Stimulated activated CD4-positive, alpha-beta T cell treated with anti-CD3 and anti-CD28 coated beads, Interleukin-12 subunit alpha, Interleukin-12 subunit beta, amount 100 ng/mL, for 48 hours (primary cell): ENCODE data around the gene GRIN3B.

Experiments used
- DNase-seq, 3 donors: peaks; one replicate each; pipeline ENCODE4 v3.0.0-alpha.2; 2020; ENCODE audit warnings: low read depth in 2 of 3, low spot score in 1 of 3

The GRIN3B gene

DNA sequence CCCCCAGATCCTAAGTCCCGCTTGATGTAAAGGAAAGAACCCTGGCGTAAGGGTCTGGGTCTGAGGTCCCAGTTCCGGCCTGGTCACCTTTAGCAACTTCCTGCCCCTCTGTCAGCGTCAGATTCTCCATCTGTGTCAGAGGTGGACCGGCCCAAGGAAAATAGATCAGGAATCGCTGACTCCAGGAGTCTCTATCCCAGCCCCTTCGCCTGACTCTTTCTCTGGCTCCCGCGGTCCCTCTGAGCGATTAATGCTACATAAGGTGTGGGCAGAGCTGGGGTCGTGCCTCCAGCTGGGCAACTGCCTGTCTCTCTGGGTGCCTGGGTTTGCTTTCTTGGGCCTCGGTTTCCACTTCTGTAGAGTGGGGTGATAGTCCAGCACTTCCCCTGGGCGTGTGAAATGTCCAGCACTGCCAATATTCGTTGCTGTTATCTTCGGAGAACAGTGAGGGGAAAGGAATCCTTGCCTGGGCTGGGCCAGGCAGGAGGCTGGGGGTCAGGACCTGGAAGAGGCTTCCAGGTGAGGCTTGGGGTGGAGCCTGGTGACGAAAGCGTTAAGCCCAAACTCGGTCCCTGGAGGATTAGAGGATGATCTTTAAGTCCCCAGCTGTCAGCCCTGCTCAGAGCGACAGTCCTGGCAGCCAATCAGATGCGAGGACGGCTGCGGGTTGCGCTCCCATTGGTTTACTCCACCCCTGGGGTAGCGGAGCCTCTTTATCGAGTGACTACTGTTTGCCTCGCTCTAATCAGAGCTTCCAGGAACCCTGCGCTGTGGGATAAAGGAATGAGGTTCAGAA, 40.5 kb downstream of the GRIN3B start:
- peak; percentile 87 to 94 (median 89) for DNase-seq

DNA sequence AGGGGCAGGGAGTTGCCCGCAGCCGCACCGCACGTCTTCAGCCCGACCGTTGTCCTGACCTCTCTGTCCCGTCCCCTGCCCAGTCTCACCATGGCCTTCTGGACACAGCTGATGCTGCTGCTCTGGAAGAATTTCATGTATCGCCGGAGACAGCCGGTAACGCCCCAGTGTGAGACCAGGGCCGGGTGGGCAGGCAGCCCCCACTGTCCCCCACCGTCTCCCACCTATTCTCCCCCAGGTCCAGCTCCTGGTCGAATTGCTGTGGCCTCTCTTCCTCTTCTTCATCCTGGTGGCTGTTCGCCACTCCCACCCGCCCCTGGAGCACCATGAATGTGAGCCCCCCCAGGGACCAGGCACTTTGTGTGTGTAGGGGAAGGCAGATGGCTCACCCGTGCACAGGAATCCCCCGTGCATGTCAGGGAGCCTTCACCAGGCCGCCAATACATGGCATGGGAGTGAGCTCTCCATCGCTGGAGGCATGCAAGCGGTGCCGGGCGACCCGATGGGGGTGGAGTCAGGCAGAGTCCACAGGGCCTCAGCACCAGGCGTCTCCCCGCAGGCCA, 41.1 kb downstream of the GRIN3B start:
- no peak for DNase-seq

- DNase-seq: no peak
Measured at GRCh38 chr19:1041835-1042685, 41.8 kb downstream of the GRIN3B start.

- no peak for DNase-seq
Measured at GRCh38 chr19:1042689-1043511, 42.7 kb downstream of the GRIN3B start.

- peak; percentile 68 to 80 (median 72) for DNase-seq
Measured at GRCh38 chr19:1045247-1045603, 45.0 kb downstream of the GRIN3B start.

DNA sequence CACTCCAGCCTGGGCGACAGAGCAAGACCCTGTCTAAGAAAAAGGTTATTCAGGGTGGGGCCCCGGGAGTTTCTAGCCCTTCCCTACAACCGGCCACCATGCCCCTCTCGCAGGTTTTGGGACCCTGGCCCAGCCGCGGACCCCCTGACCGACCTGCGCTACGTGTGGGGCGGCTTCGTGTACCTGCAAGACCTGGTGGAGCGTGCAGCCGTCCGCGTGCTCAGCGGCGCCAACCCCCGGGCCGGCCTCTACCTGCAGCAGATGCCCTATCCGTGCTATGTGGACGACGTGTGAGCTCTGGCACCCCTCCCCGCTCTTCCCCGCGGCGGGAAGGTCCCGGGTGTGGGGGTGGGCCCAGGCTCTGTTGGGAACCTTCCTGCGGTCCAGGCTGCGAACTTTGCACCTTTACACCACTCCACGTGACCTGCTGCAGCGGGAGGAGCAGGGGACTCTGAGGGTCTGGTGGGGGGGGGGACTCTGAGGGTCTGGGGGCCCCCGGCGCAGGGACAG, 46.0 kb downstream of the GRIN3B start:
- DNase-seq: no peak

- DNase-seq: no peak
Measured at GRCh38 chr19:1046836-1047695, 46.8 kb downstream of the GRIN3B start.

DNA sequence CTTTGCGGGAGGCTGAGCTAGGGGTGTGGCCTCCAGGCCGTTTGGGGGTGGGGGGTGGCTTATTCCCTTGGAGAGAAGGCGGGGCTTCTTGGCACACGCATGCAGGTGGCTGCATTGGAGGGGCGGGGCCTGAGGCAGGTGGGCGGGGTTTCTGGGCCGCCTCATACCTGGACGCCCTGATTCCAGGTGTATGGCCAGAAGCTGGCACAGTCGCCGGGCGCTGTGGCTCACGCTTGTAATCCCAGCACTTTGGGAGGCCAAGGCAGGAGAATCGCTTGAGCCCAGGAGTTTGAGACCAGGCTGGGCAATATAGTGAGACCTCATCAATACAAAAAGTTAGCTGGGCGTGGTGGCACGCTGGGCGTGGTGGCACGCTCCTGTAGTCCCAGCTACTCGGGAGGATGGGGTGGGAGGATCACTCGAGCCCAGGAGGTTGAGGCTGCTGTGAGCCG, 47.5 kb downstream of the GRIN3B start:
- no peak for DNase-seq

- DNase-seq: no peak
Measured at GRCh38 chr19:1049106-1049505, 48.9 kb downstream of the GRIN3B start.

DNA sequence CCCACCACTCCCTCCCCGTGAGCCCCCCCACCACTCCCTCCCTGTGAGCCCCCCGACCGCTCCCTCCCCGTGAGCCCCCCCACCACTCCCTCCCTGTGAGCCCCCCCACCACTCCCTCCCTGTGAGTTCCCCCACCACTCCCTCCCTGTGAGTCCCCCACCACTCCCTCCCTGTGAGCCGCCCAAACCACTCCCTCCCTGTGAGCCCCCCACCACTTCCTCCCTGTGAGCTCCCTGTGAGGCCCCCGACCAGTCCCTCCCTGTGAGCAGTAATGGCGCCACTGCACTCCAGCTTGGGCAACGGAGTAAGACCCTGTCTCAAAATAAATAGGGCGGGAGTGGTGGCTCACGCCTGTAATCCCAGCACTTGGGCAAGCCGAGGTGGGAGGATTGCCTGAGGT, 49.6 kb downstream of the GRIN3B start:
- DNase-seq: no peak

GRCh38 chr19:1050989-1051788, 51.0 kb downstream of the GRIN3B start:
- DNase-seq: no peak

DNA sequence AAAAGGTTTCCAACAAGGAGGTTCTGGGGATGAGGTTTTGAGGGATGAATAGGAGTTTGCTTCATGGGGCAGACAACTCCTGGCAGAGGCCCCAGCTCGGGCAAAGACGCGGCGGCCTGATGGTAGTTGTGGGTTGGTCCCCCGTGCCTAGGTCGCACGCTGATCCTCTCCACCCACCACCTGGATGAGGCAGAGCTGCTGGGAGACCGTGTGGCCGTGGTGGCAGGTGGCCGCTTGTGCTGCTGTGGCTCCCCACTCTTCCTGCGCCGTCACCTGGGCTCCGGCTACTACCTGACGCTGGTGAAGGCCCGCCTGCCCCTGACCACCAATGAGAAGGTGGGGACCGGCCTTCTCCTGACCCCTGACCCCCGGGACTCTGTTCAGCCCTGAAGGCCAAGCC, 51.6 kb downstream of the GRIN3B start:
- no peak for DNase-seq

GRCh38 chr19:1052349-1052975, 52.2 kb downstream of the GRIN3B start:
- DNase-seq: no peak

DNA sequence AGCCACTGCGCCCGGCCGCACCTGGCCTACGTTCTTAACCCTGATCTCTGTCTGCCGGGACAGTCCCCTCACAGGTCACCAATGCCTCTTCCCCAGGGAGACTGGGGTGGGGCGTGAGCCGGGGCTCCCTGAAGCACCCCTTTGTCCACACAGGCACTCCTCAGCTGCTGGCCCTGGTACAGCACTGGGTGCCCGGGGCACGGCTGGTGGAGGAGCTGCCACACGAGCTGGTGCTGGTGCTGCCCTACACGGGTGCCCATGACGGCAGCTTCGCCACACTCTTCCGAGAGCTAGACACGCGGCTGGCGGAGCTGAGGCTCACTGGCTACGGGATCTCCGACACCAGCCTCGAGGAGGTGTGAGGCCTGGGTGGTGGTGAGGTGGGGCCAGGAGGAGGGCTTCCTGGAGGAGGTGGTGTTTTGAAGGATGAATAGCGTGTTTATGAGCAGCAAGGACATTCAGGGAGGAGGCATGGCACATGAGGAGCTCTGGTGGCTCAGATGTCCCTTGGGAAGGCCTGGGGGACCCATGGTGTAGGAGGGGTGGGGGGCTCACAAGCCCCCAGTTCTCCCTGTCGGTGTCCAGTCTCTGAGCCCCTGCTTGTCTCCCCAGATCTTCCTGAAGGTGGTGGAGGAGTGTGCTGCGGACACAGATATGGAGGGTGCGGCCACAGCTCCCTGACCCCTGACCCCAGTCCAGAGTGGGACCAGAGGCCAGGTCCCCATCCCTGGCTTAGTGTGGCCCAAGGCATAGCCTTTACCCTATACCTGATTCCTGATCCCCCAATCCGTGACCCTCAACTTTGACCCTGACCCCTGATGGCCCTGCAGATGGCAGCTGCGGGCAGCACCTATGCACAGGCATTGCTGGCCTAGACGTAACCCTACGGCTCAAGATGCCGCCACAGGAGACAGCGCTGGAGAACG, 53.2 kb downstream of the GRIN3B start:
- no peak for DNase-seq

DNA sequence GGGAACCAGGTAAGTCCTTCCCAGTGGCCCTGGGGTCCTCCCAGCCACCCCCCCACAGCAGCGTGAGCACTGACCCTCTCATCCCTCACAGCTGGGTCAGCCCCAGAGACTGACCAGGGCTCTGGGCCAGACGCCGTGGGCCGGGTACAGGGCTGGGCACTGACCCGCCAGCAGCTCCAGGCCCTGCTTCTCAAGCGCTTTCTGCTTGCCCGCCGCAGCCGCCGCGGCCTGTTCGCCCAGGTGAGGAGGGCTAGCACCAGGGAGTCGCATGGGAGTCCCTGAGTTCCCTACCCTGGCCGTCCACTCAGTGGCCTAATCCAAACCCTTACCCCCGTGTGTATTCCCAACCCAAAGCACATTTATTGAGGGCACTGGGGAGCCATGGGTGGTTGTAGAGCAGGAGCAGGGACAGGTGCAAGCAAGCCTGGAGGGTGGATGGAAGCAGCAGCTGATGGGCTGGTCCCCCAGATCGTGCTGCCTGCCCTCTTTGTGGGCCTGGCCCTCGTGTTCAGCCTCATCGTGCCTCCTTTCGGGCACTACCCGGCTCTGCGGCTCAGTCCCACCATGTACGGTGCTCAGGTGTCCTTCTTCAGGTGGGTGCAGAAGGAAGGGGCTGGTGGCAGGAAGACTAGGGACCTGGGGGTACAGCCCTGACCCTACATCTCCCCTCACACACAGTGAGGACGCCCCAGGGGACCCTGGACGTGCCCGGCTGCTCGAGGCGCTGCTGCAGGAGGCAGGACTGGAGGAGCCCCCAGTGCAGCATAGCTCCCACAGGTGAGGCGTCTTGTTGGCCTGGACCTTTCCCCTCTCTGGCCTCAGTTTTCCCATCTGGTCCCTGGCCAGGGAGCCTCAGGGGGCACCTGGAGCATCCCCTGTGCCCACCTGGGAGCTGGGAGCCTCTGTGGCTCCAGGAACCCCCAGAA, 54.1 kb downstream of the GRIN3B start:
- no peak for DNase-seq

GRCh38 chr19:1055028-1055425, 54.8 kb downstream of the GRIN3B start:
- no peak for DNase-seq
